ENCODE data around the gene NEURL1. TPM values are rescaled to one million over a fixed set of nuclear protein-coding genes. Genes with fewer than 3 reads are reported as not detected.

NEURL1 gene
- total and polyA plus RNA-seq, 10 of the 15 experiments (the other 5 are each of a cell fraction or from before 2014, with no cell fraction given): 0.02 to 0.05 (median 0.05) TPM; not detected in 6

DNA sequence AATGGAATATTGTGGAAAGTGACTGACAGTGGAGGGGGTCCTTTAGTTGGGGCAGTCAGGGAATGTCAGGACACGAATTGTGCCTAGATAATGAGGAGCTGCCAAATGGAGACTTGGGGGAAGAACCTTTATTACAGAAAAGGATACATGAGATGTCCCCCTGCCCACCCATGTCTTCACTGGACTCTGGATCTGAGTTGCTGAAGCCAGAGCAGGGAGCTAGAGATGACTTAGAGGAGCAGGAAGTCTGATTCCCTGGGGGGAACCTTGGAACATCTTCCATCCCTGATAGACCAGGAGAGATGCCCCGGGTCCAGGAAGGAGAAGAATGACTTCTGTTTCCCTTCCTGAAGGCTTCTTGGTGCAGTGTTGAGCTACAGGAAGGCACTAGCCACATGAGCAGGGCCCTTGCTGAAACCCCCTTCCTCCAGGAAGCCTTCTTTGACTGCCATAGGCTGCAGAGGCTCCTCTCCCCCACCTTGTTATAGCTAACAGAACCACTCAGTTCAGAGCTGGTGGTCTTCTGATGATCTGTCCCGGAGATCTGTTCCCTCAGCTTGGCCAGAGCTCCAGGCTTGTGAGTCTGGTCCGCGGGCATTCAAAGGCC is 747 bp upstream of the NEURL1 start:
- ChIA-PET POLR2A (no interaction called here), RAD21 (ENCODE audit: unreplicated experiment) (interaction anchor here (0.6 to 1.4 kb wide), 8 partner anchors 10 to 301 kb away, joined by 3 to 5 read pairs (median 3); partner anchors contain the start of gene CALHM1), SMC1A (ENCODE audit: uncharacterized antibody, unreplicated experiment) (interaction anchor here (1.0 to 1.6 kb wide), 5 partner anchors 10 to 101 kb away, joined by 3 to 7 read pairs (median 3); no protein-coding TSS in a partner anchor), CTCF (interaction anchor here (0.7 to 3.5 kb wide), 9 partner anchors 10 to 100 kb away, joined by 3 to 11 read pairs (median 6); partner anchors contain the start of gene CALHM2)
- BruUV-seq (replicated peaks): no TSS peak
- H3K4me3 ChIP-seq: no peak overlapping the region
- DNase-seq (ENCODE audit: low read depth, low spot score) (no peak), ATAC-seq (no peak), FAIRE-seq (no peak)
- no peaks in the 10 kb centered on the region for H3K9me3 ChIP-seq (replicated peaks; ENCODE audit: control insufficient read depth, insufficient read depth, low read length)
- TF ChIP-seq PAX5 (IDR thresholded peaks at IDR 0.05; ENCODE audit: borderline replicate concordance, low read depth, low read length) (no peak), MEF2B (IDR thresholded peaks at IDR 0.05; ENCODE audit: partially characterized antibody, poor library complexity, severe bottlenecking) (no peak), TCF7 (IDR thresholded peaks at IDR 0.05; ENCODE audit: borderline replicate concordance) (no peak), TBL1XR1 (IDR thresholded peaks at IDR 0.05; ENCODE audit: low read depth, low read length) (no peak), EP300 (IDR thresholded peaks at IDR 0.05; ENCODE audit: borderline replicate concordance in 1 of 2, control insufficient read depth in 1 of 2, low read depth in 2 of 2, low read length in 2 of 2) (no peak), NFIC (IDR thresholded peaks at IDR 0.05; ENCODE audit: low read depth, low read length) (no peak), ZNF207 (IDR thresholded peaks at IDR 0.05; ENCODE audit: borderline replicate concordance) (no peak), MTA2 (IDR thresholded peaks at IDR 0.05; ENCODE audit: low read depth) (no peak), ZNF274 (IDR thresholded peaks at IDR 0.05; ENCODE audit: insufficient read depth, insufficient read length) (no peak), ZNF622 (IDR thresholded peaks at IDR 0.05) (no peak)
- TF ChIP-seq, protein P1, sequence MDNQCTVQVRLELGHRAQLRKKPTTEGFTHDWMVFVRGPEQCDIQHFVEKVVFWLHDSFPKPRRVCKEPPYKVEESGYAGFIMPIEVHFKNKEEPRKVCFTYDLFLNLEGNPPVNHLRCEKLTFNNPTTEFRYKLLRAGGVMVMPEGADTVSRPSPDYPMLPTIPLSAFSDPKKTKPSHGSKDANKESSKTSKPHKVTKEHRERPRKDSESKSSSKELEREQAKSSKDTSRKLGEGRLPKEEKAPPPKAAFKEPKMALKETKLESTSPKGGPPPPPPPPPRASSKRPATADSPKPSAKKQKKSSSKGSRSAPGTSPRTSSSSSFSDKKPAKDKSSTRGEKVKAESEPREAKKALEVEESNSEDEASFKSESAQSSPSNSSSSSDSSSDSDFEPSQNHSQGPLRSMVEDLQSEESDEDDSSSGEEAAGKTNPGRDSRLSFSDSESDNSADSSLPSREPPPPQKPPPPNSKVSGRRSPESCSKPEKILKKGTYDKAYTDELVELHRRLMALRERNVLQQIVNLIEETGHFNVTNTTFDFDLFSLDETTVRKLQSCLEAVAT (IDR thresholded peaks at IDR 0.05): no peak
- TF ChIP-seq, protein P2, sequence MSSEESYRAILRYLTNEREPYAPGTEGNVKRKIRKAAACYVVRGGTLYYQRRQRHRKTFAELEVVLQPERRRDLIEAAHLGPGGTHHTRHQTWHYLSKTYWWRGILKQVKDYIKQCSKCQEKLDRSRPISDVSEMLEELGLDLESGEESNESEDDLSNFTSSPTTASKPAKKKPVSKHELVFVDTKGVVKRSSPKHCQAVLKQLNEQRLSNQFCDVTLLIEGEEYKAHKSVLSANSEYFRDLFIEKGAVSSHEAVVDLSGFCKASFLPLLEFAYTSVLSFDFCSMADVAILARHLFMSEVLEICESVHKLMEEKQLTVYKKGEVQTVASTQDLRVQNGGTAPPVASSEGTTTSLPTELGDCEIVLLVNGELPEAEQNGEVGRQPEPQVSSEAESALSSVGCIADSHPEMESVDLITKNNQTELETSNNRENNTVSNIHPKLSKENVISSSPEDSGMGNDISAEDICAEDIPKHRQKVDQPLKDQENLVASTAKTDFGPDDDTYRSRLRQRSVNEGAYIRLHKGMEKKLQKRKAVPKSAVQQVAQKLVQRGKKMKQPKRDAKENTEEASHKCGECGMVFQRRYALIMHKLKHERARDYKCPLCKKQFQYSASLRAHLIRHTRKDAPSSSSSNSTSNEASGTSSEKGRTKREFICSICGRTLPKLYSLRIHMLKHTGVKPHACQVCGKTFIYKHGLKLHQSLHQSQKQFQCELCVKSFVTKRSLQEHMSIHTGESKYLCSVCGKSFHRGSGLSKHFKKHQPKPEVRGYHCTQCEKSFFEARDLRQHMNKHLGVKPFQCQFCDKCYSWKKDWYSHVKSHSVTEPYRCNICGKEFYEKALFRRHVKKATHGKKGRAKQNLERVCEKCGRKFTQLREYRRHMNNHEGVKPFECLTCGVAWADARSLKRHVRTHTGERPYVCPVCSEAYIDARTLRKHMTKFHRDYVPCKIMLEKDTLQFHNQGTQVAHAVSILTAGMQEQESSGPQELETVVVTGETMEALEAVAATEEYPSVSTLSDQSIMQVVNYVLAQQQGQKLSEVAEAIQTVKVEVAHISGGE (CRISPR knock-in tag; IDR thresholded peaks at IDR 0.05): no peak
- TF ChIP-seq, protein P3, sequence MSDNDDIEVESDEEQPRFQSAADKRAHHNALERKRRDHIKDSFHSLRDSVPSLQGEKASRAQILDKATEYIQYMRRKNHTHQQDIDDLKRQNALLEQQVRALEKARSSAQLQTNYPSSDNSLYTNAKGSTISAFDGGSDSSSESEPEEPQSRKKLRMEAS (IDR thresholded peaks at IDR 0.05; ENCODE audit: low read depth, low read length): no peak
- no peak overlapping the region for H2AFZ ChIP-seq (ENCODE audit: control insufficient read depth, low read depth, low read length)
- in situ Hi-C loops (cut with MboI): no loop called here
- H4K20me1 ChIP-seq (ENCODE audit: control insufficient read depth, insufficient read depth): peaks cover 3% of the 10 kb centered on the region; the same call in 1 of the 2 replicates
- peaks cover 15% of the 10 kb centered on the region in 2 experiments for H3K27me3 ChIP-seq (replicated peaks in 1 of 2; ENCODE audit: control insufficient read depth in 2 of 2, insufficient read depth in 2 of 2, low read length in 1 of 2)
- no peak overlapping the region; the same call in 1 of the 2 replicates for H3K4me2 ChIP-seq (ENCODE audit: control insufficient read depth, insufficient read depth)
- H3K4me1 ChIP-seq (ENCODE audit: control insufficient read depth, insufficient read depth, low read length): peaks cover 10% of the 10 kb centered on the region
- no peak overlapping the region for H3K9ac ChIP-seq (ENCODE audit: control insufficient read depth, insufficient read depth, low read length)
- no peak overlapping the region for H3K27ac ChIP-seq (ENCODE audit: control insufficient read depth, insufficient read depth)
- 75% methylated on average over 5 of the region's 5 CpGs for WGBS (ENCODE audit: insufficient coverage, insufficient replicate concordance, low lambda C conversion rate, missing lambda C conversion rate)
- no peaks in the 10 kb centered on the region for H3K79me2 ChIP-seq (ENCODE audit: control insufficient read depth, insufficient read depth, low read length)
- intact Hi-C loops (cut with micrococcal nuclease; ENCODE audit: unreplicated experiment): loop anchor here (2.0 kb wide), 1 partner anchor 50 kb away; no protein-coding TSS in a partner anchor
- H3K36me3 ChIP-seq (ENCODE audit: control insufficient read depth in 2 of 2, insufficient read depth in 2 of 2, low read length in 1 of 2): no peaks in the 10 kb centered on the region

Data from GM12878 (cell line).